ENCODE data around the gene OTUD7B.

- TF ChIP-seq FOXP2 (optimal IDR thresholded peaks at IDR 0.05; ENCODE audit: borderline replicate concordance, extremely low read depth, extremely low read length, insufficient read depth) (no peak), POLR2AphosphoS5 (IDR thresholded peaks at IDR 0.05; ENCODE audit: low read depth, low read length) (no peak)
Observed at GRCh38 chr1:149966405-149966804, 44.1 kb downstream of the OTUD7B start.

All from PFSK-1 (cell line).